Measurements from ENCODE around the gene SHISAL1.

GRCh38 chr22:44309647-44310046 is 3.1 kb downstream of the SHISAL1 start:
- no peak for TF ChIP-seq ISL1 (CRISPR knock-in tag; IDR thresholded peaks at IDR 0.05)
- TF ChIP-seq RARB (CRISPR knock-in tag; IDR thresholded peaks at IDR 0.05): no peak
- TF ChIP-seq PPARA (CRISPR knock-in tag; IDR thresholded peaks at IDR 0.05; ENCODE audit: borderline replicate concordance): no peak
